HepG2 (cell line): ENCODE measurements around the gene TJAP1. TPM values are rescaled to one million over a fixed set of nuclear protein-coding genes. Genes with fewer than 3 reads are reported as not detected.

ENCODE experiments used
- CHCHD3 ChIP-seq: sonication (generic); formaldehyde crosslinking; IDR thresholded peaks from 2 replicates; pipeline ENCODE4 v1.8.0; 2022; ENCODE audit warnings: mild to moderate bottlenecking, missing genetic modification reagents, moderate library complexity
- NR2F2 ChIP-seq: IDR thresholded peaks from 2 replicates; pipeline ENCODE4 v1.6.1; 2012; ENCODE audit warnings: low read depth, inconsistent platforms, borderline replicate concordance
- PAX8 ChIP-seq: sonication (generic); formaldehyde crosslinking; IDR thresholded peaks from 2 replicates; pipeline ENCODE4 v1.8.0; 2022; ENCODE audit warnings: mild to moderate bottlenecking, missing genetic modification reagents, borderline replicate concordance
- RFXANK ChIP-seq: IDR thresholded peaks from 2 replicates; pipeline ENCODE4 v1.6.1; 2016
- ZFYVE20 ChIP-seq: sonication (generic); formaldehyde crosslinking; IDR thresholded peaks from 2 replicates; pipeline ENCODE4 v1.8.0; 2023; ENCODE audit warnings: low read depth, mild to moderate bottlenecking, moderate library complexity, missing genetic modification reagents, borderline replicate concordance
- ZNF234 ChIP-seq: sonication (generic); formaldehyde crosslinking; conservative IDR thresholded peaks from 2 replicates; pipeline ENCODE4 v1.5.1; 2020; ENCODE audit warnings: mild to moderate bottlenecking, missing genetic modification reagents
- ZNF235 ChIP-seq: sonication (generic); formaldehyde crosslinking; IDR thresholded peaks from 2 replicates; pipeline ENCODE4 v1.8.1; 2023; ENCODE audit warnings: mild to moderate bottlenecking, missing genetic modification reagents, borderline replicate concordance
- ZNF563 ChIP-seq: sonication (generic); formaldehyde crosslinking; IDR thresholded peaks from 2 replicates; pipeline ENCODE4 v1.8.0; 2022; ENCODE audit warnings: mild to moderate bottlenecking, moderate library complexity, missing genetic modification reagents
- polyA plus RNA-seq, 8 experiments: library from polyadenylated mRNA; depleted of rRNA in 3 of 8; stranded (reverse) in 7 of 8; unstranded in 1 of 8; fragments of >200 nt; fragmentation: Illumina TruSeq in 4 of 8; extraction: Trizol in 4 of 8; gene quantifications; 2 replicates each; pipeline versions ENCODE4 v1.2.1 to v1.2.3, GENCODE V29; 2011 to 2016; ENCODE audit warnings: low read depth in 4 of 8, missing spikeins in 1 of 8, mixed read lengths in 1 of 8; ENCODE audit not compliant: insufficient read depth in 1 of 8
- total RNA-seq, 5 experiments: library from RNA; depleted of rRNA; stranded (reverse); fragments of >200 nt; fragmentation: Illumina TruSeq; extraction: Trizol; gene quantifications; 2 replicates each; pipeline ENCODE4 v1.2.3, GENCODE V29; 2016; ENCODE audit warnings: low read depth in 1 of 5
- TF ChIP-seq, protein P1 (sequence below): sonication (generic); formaldehyde crosslinking; IDR thresholded peaks from 2 replicates; pipeline ENCODE4 v1.4.0; 2020; ENCODE audit warnings: missing genetic modification reagents
- TF ChIP-seq, protein P2 (sequence below): IDR thresholded peaks from 2 replicates; pipeline ENCODE4 v1.6.1; 2016; ENCODE audit warnings: mild to moderate bottlenecking, missing biosample characterization, missing genetic modification reagents
- TF ChIP-seq, protein P3 (sequence below): sonication (generic); formaldehyde crosslinking; IDR thresholded peaks from 2 replicates; pipeline ENCODE4 v1.8.0; 2022; ENCODE audit warnings: missing genetic modification reagents, mild to moderate bottlenecking, borderline replicate concordance
- TF ChIP-seq, protein P4 (sequence below): sonication (generic); formaldehyde crosslinking; IDR thresholded peaks from 2 replicates; pipeline ENCODE4 v1.8.1; 2023; ENCODE audit warnings: missing genetic modification reagents, inconsistent platforms, borderline replicate concordance

Gene TJAP1
- total and polyA plus RNA-seq, 2 of the 13 experiments (the other 11 are each of a cell fraction or from before 2014, with no cell fraction given) = 15.7 to 41.6 TPM

DNA sequence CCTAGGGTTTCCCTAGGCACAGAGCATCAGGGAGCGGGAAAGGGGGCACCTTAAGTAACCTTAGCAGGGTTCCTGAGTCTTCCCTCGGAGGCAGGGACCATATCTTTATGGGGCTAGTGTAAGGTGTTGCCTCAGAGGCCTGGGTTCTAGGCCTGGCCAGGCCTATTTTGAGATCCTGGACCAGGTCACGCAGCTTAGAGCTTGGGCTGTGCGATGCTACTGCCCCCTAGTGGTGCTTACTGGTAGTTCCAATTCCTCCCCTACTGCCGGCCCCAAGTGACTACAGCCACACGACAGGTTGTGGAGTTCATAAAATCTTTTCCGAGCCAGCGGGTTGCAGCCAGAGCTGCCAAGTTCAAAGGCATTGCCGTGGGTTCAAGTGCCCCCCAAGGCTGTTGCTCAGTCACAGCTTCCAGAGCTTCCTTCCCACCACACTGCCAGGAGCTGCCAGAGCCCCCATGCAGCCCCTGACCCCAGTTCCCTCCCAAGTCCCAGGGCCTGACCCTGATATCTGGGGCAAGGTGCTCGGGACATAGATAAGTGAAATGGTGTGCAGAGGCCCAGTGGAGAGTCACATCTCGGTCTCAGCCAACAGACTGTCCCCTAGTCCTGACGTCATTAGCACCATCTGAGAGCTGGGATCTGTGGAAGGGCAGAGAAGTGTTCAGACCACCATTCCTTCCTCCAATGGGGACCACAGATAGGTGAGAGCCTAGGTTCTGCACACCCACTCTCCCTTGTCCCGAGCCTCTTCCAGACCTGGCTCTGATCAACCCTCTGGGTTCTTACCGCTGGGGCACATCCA, 29.5 kb downstream of the TJAP1 start (continued):
- TF ChIP-seq, protein P1, sequence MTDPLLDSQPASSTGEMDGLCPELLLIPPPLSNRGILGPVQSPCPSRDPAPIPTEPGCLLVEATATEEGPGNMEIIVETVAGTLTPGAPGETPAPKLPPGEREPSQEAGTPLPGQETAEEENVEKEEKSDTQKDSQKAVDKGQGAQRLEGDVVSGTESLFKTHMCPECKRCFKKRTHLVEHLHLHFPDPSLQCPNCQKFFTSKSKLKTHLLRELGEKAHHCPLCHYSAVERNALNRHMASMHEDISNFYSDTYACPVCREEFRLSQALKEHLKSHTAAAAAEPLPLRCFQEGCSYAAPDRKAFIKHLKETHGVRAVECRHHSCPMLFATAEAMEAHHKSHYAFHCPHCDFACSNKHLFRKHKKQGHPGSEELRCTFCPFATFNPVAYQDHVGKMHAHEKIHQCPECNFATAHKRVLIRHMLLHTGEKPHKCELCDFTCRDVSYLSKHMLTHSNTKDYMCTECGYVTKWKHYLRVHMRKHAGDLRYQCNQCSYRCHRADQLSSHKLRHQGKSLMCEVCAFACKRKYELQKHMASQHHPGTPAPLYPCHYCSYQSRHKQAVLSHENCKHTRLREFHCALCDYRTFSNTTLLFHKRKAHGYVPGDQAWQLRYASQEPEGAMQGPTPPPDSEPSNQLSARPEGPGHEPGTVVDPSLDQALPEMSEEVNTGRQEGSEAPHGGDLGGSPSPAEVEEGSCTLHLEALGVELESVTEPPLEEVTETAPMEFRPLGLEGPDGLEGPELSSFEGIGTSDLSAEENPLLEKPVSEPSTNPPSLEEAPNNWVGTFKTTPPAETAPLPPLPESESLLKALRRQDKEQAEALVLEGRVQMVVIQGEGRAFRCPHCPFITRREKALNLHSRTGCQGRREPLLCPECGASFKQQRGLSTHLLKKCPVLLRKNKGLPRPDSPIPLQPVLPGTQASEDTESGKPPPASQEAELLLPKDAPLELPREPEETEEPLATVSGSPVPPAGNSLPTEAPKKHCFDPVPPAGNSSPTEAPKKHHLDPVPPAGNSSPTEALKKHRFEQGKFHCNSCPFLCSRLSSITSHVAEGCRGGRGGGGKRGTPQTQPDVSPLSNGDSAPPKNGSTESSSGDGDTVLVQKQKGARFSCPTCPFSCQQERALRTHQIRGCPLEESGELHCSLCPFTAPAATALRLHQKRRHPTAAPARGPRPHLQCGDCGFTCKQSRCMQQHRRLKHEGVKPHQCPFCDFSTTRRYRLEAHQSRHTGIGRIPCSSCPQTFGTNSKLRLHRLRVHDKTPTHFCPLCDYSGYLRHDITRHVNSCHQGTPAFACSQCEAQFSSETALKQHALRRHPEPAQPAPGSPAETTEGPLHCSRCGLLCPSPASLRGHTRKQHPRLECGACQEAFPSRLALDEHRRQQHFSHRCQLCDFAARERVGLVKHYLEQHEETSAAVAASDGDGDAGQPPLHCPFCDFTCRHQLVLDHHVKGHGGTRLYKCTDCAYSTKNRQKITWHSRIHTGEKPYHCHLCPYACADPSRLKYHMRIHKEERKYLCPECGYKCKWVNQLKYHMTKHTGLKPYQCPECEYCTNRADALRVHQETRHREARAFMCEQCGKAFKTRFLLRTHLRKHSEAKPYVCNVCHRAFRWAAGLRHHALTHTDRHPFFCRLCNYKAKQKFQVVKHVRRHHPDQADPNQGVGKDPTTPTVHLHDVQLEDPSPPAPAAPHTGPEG (CRISPR knock-in tag) = no peak
- TF ChIP-seq CHCHD3 (CRISPR knock-in tag) = no peak
- TF ChIP-seq ZNF235 = peak; percentile 83; the same call in 1 of the 2 replicates
- TF ChIP-seq, protein P2, sequence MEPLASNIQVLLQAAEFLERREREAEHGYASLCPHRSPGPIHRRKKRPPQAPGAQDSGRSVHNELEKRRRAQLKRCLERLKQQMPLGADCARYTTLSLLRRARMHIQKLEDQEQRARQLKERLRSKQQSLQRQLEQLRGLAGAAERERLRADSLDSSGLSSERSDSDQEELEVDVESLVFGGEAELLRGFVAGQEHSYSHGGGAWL = no peak
- TF ChIP-seq, protein P3, sequence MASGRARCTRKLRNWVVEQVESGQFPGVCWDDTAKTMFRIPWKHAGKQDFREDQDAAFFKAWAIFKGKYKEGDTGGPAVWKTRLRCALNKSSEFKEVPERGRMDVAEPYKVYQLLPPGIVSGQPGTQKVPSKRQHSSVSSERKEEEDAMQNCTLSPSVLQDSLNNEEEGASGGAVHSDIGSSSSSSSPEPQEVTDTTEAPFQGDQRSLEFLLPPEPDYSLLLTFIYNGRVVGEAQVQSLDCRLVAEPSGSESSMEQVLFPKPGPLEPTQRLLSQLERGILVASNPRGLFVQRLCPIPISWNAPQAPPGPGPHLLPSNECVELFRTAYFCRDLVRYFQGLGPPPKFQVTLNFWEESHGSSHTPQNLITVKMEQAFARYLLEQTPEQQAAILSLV = no peak
- no peak for TF ChIP-seq ZNF563
- TF ChIP-seq PAX8 (CRISPR knock-in tag) = no peak
- 0 out of 2 replicates have a peak, but pooled peaks have one; percentile 80 for TF ChIP-seq ZNF234
- TF ChIP-seq ZFYVE20 (CRISPR knock-in tag) = no peak
- TF ChIP-seq NR2F2 = no peak
- TF ChIP-seq, protein P4, sequence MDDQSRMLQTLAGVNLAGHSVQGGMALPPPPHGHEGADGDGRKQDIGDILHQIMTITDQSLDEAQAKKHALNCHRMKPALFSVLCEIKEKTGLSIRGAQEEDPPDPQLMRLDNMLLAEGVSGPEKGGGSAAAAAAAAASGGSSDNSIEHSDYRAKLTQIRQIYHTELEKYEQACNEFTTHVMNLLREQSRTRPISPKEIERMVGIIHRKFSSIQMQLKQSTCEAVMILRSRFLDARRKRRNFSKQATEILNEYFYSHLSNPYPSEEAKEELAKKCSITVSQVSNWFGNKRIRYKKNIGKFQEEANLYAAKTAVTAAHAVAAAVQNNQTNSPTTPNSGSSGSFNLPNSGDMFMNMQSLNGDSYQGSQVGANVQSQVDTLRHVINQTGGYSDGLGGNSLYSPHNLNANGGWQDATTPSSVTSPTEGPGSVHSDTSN (CRISPR knock-in tag) = no peak
- TF ChIP-seq RFXANK = 0 out of 2 replicates have a peak, but pooled peaks have one; percentile 34
